Measurements from ENCODE around the gene GOLGA2.

Gene GOLGA2

DNA sequence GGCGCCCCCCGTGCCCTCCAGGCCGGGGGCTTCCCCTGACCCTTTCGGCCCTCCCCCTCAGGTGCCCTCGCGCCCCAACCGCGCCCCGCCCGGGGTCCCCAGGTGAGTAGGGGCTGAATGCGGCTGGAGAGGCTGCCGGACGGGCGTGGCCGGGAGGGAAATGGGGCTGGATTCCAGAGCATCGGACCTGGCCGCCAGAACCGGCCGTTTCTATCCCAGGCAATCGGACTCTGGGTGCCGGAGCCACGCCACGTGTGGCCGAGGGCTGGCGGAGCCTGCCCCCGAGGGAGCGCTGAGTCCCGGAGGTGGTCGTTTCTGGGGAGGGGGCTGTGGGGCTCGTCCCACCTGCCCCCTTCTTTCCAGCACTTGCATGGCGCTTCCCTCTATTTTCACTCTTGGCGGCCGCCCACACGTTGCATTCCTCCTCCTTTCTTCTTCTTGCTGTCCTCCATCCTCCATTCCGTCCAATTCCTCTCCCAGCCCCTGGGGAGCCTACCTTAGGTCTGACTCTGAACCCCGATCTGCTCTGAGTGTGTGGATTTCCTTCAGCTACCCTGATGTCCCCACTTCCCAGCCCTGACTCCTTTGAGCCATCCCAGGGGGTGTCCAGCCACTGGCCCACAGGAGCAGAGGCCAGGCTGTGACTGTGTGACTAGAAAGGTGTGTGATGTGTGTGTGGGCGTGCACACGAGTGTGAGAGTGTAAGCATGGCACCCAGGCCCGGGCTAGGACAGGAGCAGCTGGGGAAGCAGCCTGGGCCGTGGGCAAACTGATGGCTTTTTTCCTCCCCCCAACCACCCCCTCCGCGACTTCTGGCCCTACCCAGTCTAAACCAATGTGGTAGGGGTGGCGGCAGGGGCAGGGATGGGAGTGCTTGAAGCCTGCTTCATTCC, 24.7 kb downstream of the GOLGA2 start:
- Mint-ChIP-seq H3K27ac (peak overlapping the region in 2 of 3 experiments; percentile 41 to 62), H3K36me3 (ENCODE audit: low read depth) (peaks cover 35% of the 10 kb centered on the region), H3K4me3 (peak overlapping the region; percentile 76 to 80 (median 76)), H3K4me1 (peaks cover 37% of the 10 kb centered on the region), H3K27me3 (ENCODE audit: low read depth) (peaks cover 3% of the 10 kb centered on the region), H3K9me3 (no peaks in the 10 kb centered on the region)
- TF ChIP-seq, protein P1, sequence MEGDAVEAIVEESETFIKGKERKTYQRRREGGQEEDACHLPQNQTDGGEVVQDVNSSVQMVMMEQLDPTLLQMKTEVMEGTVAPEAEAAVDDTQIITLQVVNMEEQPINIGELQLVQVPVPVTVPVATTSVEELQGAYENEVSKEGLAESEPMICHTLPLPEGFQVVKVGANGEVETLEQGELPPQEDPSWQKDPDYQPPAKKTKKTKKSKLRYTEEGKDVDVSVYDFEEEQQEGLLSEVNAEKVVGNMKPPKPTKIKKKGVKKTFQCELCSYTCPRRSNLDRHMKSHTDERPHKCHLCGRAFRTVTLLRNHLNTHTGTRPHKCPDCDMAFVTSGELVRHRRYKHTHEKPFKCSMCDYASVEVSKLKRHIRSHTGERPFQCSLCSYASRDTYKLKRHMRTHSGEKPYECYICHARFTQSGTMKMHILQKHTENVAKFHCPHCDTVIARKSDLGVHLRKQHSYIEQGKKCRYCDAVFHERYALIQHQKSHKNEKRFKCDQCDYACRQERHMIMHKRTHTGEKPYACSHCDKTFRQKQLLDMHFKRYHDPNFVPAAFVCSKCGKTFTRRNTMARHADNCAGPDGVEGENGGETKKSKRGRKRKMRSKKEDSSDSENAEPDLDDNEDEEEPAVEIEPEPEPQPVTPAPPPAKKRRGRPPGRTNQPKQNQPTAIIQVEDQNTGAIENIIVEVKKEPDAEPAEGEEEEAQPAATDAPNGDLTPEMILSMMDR (IDR thresholded peaks at IDR 0.05; ENCODE audit: unreplicated experiment in 3 of 3): no peak

DNA sequence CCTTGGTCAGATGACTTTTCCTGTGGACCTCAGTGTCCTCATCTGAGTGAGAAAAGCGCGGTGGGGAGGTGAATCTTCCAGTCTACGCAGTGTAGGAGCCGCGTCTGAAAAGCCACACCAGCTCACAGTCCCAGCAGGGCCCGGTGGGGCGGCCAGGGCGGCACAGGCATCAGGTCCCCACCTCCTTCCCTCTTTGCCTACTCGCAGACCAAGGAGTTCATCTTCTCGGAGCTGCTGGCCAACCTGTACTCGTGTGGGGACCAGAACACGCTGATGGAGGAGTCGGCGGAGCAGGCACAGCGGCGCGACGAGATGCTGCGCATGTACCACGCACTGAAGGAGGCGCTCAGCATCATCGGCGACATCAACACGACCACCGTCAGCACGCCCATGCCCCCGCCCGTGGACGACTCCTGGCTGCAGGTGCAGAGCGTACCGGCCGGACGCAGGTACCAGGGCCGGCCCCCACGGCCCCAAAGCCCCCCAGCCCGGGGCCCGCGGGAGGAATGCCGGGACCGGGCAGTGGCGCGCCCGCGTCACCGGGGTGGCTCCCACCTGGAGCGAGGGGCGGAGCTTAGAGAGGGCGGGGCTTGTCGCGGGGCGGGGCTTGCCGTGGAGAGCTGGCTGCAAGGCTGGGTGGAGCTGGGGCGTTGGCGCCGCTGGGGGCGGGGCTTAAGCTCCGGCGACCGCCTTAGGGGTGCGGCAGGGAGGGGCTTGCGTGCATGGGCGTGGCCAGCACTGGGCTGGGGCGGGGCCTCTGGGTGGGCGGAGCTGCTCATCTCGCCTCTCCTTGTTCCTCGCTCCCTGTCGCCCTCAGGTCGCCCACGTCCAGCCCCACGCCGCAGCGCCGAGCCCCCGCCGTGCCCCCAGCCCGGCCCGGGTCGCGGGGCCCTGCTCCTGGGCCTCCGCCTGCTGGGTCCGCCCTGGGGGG, 25.6 kb downstream of the GOLGA2 start:
- peaks cover 33% of the 10 kb centered on the region for H3K36me3 Mint-ChIP-seq (ENCODE audit: low read depth)
- peaks cover 44% of the 10 kb centered on the region for H3K4me1 Mint-ChIP-seq
- H3K27ac Mint-ChIP-seq: peak overlapping the region in 2 of 3 experiments; percentile 48 to 89
- no peaks in the 10 kb centered on the region for H3K9me3 Mint-ChIP-seq
- TF ChIP-seq, protein P1 (IDR thresholded peaks at IDR 0.05; ENCODE audit: unreplicated experiment in 3 of 3): no peak
- peak overlapping the region; percentile 52 to 58 (median 52) for H3K4me3 Mint-ChIP-seq
- H3K27me3 Mint-ChIP-seq (ENCODE audit: low read depth): peaks cover 3% of the 10 kb centered on the region

DNA sequence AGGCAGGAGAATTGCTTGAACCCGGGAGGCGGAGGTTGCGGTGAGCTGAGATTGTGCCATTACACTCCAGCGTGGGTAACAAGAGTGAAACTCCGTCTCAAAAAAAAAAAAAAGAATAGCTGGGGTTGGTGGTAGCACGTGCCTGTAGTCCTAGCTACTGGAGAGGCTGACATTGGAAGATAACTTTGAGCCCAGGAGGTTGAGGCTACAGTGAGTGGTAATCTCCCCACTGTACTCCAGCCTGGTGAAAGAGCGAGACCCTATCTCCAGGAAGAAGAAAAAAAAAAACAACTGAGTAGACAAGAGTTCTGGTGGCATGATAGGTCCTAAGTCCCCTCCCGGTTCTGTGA, 26.3 kb downstream of the GOLGA2 start:
- Mint-ChIP-seq H3K36me3 (ENCODE audit: low read depth) (peaks cover 27% of the 10 kb centered on the region), H3K4me1 (peaks cover 44% of the 10 kb centered on the region), H3K27me3 (ENCODE audit: low read depth) (peaks cover 3% of the 10 kb centered on the region), H3K27ac (peak overlapping the region in 2 of 3 experiments; percentile 48 to 89), H3K4me3 (peak overlapping the region; percentile 52 to 58 (median 52)), H3K9me3 (no peaks in the 10 kb centered on the region)
- TF ChIP-seq, protein P1 (IDR thresholded peaks at IDR 0.05; ENCODE audit: unreplicated experiment in 3 of 3): no peak

DNA sequence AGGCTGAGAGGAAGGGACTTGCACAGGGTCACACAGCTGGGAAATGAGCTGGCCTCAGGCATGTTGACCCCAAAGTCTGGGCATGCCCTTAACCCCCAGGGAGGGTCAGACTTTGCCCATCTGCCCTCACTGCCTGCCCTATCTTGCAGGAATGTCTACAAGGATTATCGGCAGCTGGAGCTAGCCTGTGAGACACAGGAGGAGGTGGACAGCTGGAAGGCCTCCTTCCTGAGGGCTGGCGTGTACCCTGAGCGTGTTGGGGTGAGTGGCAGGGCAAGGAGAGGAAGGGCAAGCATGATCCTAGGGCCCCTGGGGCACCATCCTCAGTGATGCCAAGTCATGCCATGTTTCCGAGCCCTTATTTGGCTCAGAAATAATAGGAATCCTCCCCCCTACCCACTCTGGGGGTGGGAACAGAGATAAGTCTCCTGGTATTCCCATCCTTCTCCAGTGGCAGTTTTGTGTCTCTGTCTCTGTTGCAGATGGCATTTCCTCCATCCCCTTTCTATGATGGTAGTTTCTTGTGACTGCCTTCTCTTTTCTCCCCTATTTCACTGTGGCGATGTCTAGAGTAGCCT, 28.5 kb downstream of the GOLGA2 start:
- TF ChIP-seq, protein P1 (IDR thresholded peaks at IDR 0.05; ENCODE audit: unreplicated experiment in 3 of 3): no peak
- Mint-ChIP-seq H3K4me1 (peaks cover 55% of the 10 kb centered on the region), H3K4me3 (no peak overlapping the region), H3K9me3 (no peaks in the 10 kb centered on the region), H3K36me3 (ENCODE audit: low read depth) (peaks cover 24% of the 10 kb centered on the region), H3K27ac (peak overlapping the region; percentile 95 to 99 (median 99)), H3K27me3 (ENCODE audit: low read depth) (peaks cover 3% of the 10 kb centered on the region)

DNA sequence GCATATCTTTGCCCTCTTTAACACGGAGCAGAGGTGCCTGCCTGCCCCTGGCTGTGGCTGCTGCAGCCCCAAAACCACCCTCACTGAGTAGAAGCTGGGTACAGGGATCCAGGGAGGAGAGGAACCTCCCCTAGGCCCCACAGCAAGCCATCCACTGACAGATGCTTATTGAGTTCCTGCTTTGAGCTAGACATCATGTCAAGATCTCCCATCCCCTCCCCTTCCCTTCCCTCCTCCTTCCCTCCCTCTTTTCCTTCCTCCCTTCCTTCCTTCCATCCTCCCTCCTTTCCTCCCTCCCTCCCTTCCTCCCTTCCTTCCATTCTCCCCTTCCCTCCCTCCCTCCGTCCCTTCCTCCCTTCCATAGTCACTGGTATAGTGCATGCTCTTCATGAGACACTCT, 29.3 kb downstream of the GOLGA2 start:
- Mint-ChIP-seq H3K27me3 (ENCODE audit: low read depth) (peaks cover 3% of the 10 kb centered on the region), H3K9me3 (no peaks in the 10 kb centered on the region), H3K36me3 (ENCODE audit: low read depth) (peaks cover 22% of the 10 kb centered on the region), H3K27ac (peak overlapping the region; percentile 95 to 99 (median 99)), H3K4me3 (peak overlapping the region in 1 of 3 experiments; percentile 47), H3K4me1 (peaks cover 50% of the 10 kb centered on the region)
- TF ChIP-seq, protein P1 (IDR thresholded peaks at IDR 0.05; ENCODE audit: unreplicated experiment in 3 of 3): no peak
